Adipose tissue (tissue), 3 donors: ENCODE data around the gene MARCHF5. TPM values are rescaled to one million over a fixed set of nuclear protein-coding genes. Genes with fewer than 3 reads are reported as not detected.
"Not testable (repeated sequence)": the region's sequence is repeated elsewhere in the genome, so short reads cannot be mapped to it uniquely, and the experiment has no call there.

ENCODE experiments used
- H3K27ac ChIP-seq: one replicate; pipeline ENCODE4 v1.5.1; 2013; ENCODE audit warnings: low read depth, low read length
- WGBS, 3 donors: extraction: QIAGEN DNeasy Blood & Tissue Kit; methylation state at CpG; one replicate each; pipeline ENCODE4 v1.1.7; 2013; 5-methylcytosine and 5-hydroxymethylcytosine counted together
- polyA plus RNA-seq, 3 donors: library from polyadenylated mRNA; stranded (reverse); fragments of 200-250 nt; gene quantifications; one replicate each; pipeline ENCODE4 v1.2.3, GENCODE V29; 2013
- donor health status: healthy with polysubstance abuse.
- donor health status: Bipolar disorder and iron deficiency.
- donor health status: healthy.

MARCHF5 gene
- polyA plus RNA-seq, 3 donors = 13.4 to 25.3 (median 18.4) TPM

- 89 to 97% (median 91%) methylated on average over 6 of the region's 6 CpGs for WGBS, 3 donors
- H3K27ac ChIP-seq = no peak overlapping the region
These were observed 7.5 kb downstream of the MARCHF5 start for GRCh38 chr10:92298487-92298886.

- no peak overlapping the region for H3K27ac ChIP-seq
These were observed 12.1 kb downstream of the MARCHF5 start for GRCh38 chr10:92303096-92303495.

GRCh38 chr10:92304061-92304460 lies 13.1 kb downstream of the MARCHF5 start:
- H3K27ac ChIP-seq = no peak overlapping the region
- WGBS, 3 donors = 90 to 97% (median 94%) methylated on average over 1 of the region's 1 CpG

GRCh38 chr10:92305133-92306072 lies 14.4 kb downstream of the MARCHF5 start:
- H3K27ac ChIP-seq = no peak overlapping the region
- WGBS, 3 donors = 89 to 91% (median 89%) methylated on average over 13 of the region's 13 CpGs

GRCh38 chr10:92309272-92309671 lies 18.3 kb downstream of the MARCHF5 start:
- WGBS, 3 donors = 77 to 86% (median 83%) methylated on average over 1 of the region's 1 CpG
- H3K27ac ChIP-seq = no peak overlapping the region

GRCh38 chr10:92313750-92314149 lies 22.8 kb downstream of the MARCHF5 start:
- 95 to 98% (median 96%) methylated on average over 3 of the region's 3 CpGs for WGBS, 3 donors
- H3K27ac ChIP-seq = no peak overlapping the region

- 82 to 84% (median 83%) methylated on average over 2 of the region's 2 CpGs for whole genome bisulfite sequencing, 3 donors
- H3K27ac ChIP-seq = no peak overlapping the region
These were observed 25.6 kb downstream of the MARCHF5 start for GRCh38 chr10:92316610-92317009.

GRCh38 chr10:92323079-92323478 lies 32.1 kb downstream of the MARCHF5 start:
- H3K27ac ChIP-seq = no peak overlapping the region

GRCh38 chr10:92327445-92328433 lies 36.8 kb downstream of the MARCHF5 start:
- WGBS, 3 donors = 39 to 90% (median 89%) methylated on average over 3 of the region's 3 CpGs
- H3K27ac ChIP-seq = no peak overlapping the region

More at GRCh38 chr10:92323079-92323478, 32.1 kb downstream of the MARCHF5 start:
- WGBS, 3 donors = 88 to 95% (median 92%) methylated on average over 2 of the region's 2 CpGs

GRCh38 chr10:92328993-92329392 lies 38.0 kb downstream of the MARCHF5 start:
- H3K27ac ChIP-seq = no peak overlapping the region

GRCh38 chr10:92329927-92330326 lies 39.0 kb downstream of the MARCHF5 start:
- WGBS, 3 donors = 96 to 98% (median 98%) methylated on average over 6 of the region's 6 CpGs
- not testable (repeated sequence) for H3K27ac ChIP-seq

- 94 to 98% (median 96%) methylated on average over 2 of the region's 2 CpGs for WGBS, 3 donors
These were observed 51.8 kb downstream of the MARCHF5 start for GRCh38 chr10:92342796-92343195.

GRCh38 chr10:92345575-92345974 lies 54.6 kb downstream of the MARCHF5 start:
- 97 to 98% (median 98%) methylated on average over 5 of the region's 5 CpGs for WGBS, 3 donors
- not testable (repeated sequence) for H3K27ac ChIP-seq

More at GRCh38 chr10:92342796-92343195, 51.8 kb downstream of the MARCHF5 start:
- H3K27ac ChIP-seq = no peak overlapping the region

- WGBS, 3 donors = 94 to 96% (median 94%) methylated on average over 9 of the region's 9 CpGs
- not testable (repeated sequence) for H3K27ac ChIP-seq
These were observed 56.2 kb downstream of the MARCHF5 start for GRCh38 chr10:92347035-92347676.

GRCh38 chr10:92350411-92350810 lies 59.4 kb downstream of the MARCHF5 start:
- 91 to 95% (median 92%) methylated on average over 4 of the region's 4 CpGs for WGBS, 3 donors

GRCh38 chr10:92354587-92354986 lies 63.6 kb downstream of the MARCHF5 start:
- no peak overlapping the region for H3K27ac ChIP-seq
- 66 to 67% (median 67%) methylated on average over 4 of the region's 4 CpGs for whole genome bisulfite sequencing, 3 donors

More at GRCh38 chr10:92350411-92350810, 59.4 kb downstream of the MARCHF5 start:
- no peak overlapping the region for H3K27ac ChIP-seq

- H3K27ac ChIP-seq = no peak overlapping the region
- 75 to 91% (median 86%) methylated on average over 7 of the region's 7 CpGs for WGBS, 3 donors
These were observed 65.1 kb downstream of the MARCHF5 start for GRCh38 chr10:92356041-92356440.

- 95 to 97% (median 97%) methylated on average over 4 of the region's 4 CpGs for WGBS, 3 donors
- no peak overlapping the region for H3K27ac ChIP-seq
These were observed 72.5 kb downstream of the MARCHF5 start for GRCh38 chr10:92363498-92363897.
